GM23248 (cell line): ENCODE results near the gene TAF1B. TPM values are rescaled to one million over a fixed set of nuclear protein-coding genes. Genes with fewer than 3 reads are reported as not detected.

Source experiments
- DNase-seq: peaks from one replicate; pipeline ENCODE4 v3.0.0-alpha.2; 2015
- H2AFZ ChIP-seq: fragments of 200-600 bp; sonication (generic); 2 replicates; pipeline ENCODE4 v1.6.1; 2016; ENCODE audit warnings: antibody characterized with exemption
- H3F3A ChIP-seq: fragments of 200-600 bp; sonication (generic); 2 replicates; pipeline ENCODE4 v1.6.1; 2016; ENCODE audit warnings: mild to moderate bottlenecking, antibody characterized with exemption, mixed run types; ENCODE audit not compliant: insufficient read depth
- H3K27ac ChIP-seq: fragments of 200-600 bp; sonication (generic); 2 replicates; pipeline ENCODE4 v1.5.1; 2016; ENCODE audit warnings: mild to moderate bottlenecking
- H3K27me3 ChIP-seq: fragments of 200-600 bp; sonication (generic); replicated peaks from 2 replicates; pipeline ENCODE4 v1.6.1; 2016; ENCODE audit warnings: mild to moderate bottlenecking; ENCODE audit not compliant: insufficient read depth
- H3K36me3 ChIP-seq: fragments of 200-600 bp; sonication (generic); 2 replicates; pipeline ENCODE4 v1.6.1; 2016; ENCODE audit warnings: low read depth, mild to moderate bottlenecking
- H3K4me1 ChIP-seq: fragments of 200-600 bp; sonication (generic); 2 replicates; pipeline ENCODE4 v1.6.1; 2016; ENCODE audit warnings: mild to moderate bottlenecking; ENCODE audit not compliant: insufficient read depth
- H3K4me2 ChIP-seq: fragments of 200-600 bp; sonication (generic); one replicate; pipeline ENCODE4 v1.6.1; 2016; ENCODE audit warnings: mild to moderate bottlenecking; ENCODE audit not compliant: unreplicated experiment
- H3K4me3 ChIP-seq: fragments of 200-600 bp; sonication (generic); 2 replicates; pipeline ENCODE4 v1.5.1; 2016; ENCODE audit warnings: mild to moderate bottlenecking
- H3K79me2 ChIP-seq: fragments of 200-600 bp; sonication (generic); 2 replicates; pipeline ENCODE4 v1.6.1; 2016; ENCODE audit warnings: mild to moderate bottlenecking; ENCODE audit not compliant: insufficient read depth
- H3K9ac ChIP-seq: fragments of 200-600 bp; sonication (generic); 2 replicates; pipeline ENCODE4 v1.6.1; 2016; ENCODE audit warnings: mild to moderate bottlenecking
- H3K9me2 ChIP-seq: fragments of 200-600 bp; sonication (generic); 2 replicates; pipeline ENCODE4 v1.6.1; 2016; ENCODE audit warnings: mixed run types, mild to moderate bottlenecking, moderate library complexity; ENCODE audit not compliant: insufficient read depth
- H3K9me3 ChIP-seq: fragments of 200-600 bp; sonication (generic); one replicate; pipeline ENCODE4 v1.6.1; 2017; ENCODE audit warnings: low read depth
- H4K20me1 ChIP-seq: fragments of 200-600 bp; sonication (generic); 2 replicates; pipeline ENCODE4 v1.6.0; 2016; ENCODE audit not compliant: insufficient read depth
- EZH2 ChIP-seq: fragments of 200-600 bp; sonication (generic); IDR thresholded peaks from 2 replicates; pipeline ENCODE4 v1.6.1; 2018; ENCODE audit warnings: antibody characterized with exemption, mild to moderate bottlenecking; ENCODE audit not compliant: insufficient read depth, poor library complexity, severe bottlenecking
- EZH2phosphoT487 ChIP-seq: fragments of 200-600 bp; sonication (generic); IDR thresholded peaks from 2 replicates; pipeline ENCODE4 v1.6.1; 2018; ENCODE audit warnings: antibody characterized with exemption, moderate library complexity, mild to moderate bottlenecking, low read depth; ENCODE audit not compliant: insufficient read depth
- WGBS, 2 experiments: methylation state at CpG; one replicate each; pipeline ENCODE4 v1.1.6; 2015 to 2017; ENCODE audit warnings: low lambda C conversion rate in 2 of 2, low coverage in 1 of 2; ENCODE audit errors: missing lambda C conversion rate in 2 of 2; 5-methylcytosine and 5-hydroxymethylcytosine counted together
- in situ Hi-C: fragments of 300-500 bp; cut with MboI; formaldehyde crosslinking; loops from 2 replicates; pipeline ENCODE4 v1.15.0; 2020
- polyA plus RNA-seq: library from polyadenylated mRNA; unstranded; fragments of >200 nt; fragmentation: Nextera tagmentation; extraction: Ambion mirVana; gene quantifications from 2 replicates; pipeline ENCODE4 v1.2.1, GENCODE V29; 2016
- total RNA-seq: library from RNA; depleted of rRNA; stranded (reverse); fragments of >200 nt; shearing (Covaris generic); gene quantifications from 2 replicates; pipeline ENCODE4 v1.2.3, GENCODE V29; 2014

The TAF1B gene
- total and polyA plus RNA-seq, 2 experiments from 2014 or later = 16.6 to 27.0 TPM

GRCh38 chr2:9945596-9945995 lies 102.3 kb downstream of the TAF1B start:
- Histone ChIP-seq H3K9ac (no peak overlapping the region), H3F3A (peaks cover 10% of the 10 kb centered on the region; the same call in 1 of the 2 replicates), H3K4me3 (no peak overlapping the region), H3K9me2 (no peaks in the 10 kb centered on the region), H3K9me3 (no peaks in the 10 kb centered on the region), H3K27ac (no peak overlapping the region), H3K4me2 (no peak overlapping the region), H3K4me1 (peaks cover 17% of the 10 kb centered on the region), H3K27me3 (no peaks in the 10 kb centered on the region), H4K20me1 (no peaks in the 10 kb centered on the region), H3K36me3 (no peaks in the 10 kb centered on the region), H3K79me2 (no peaks in the 10 kb centered on the region), H2AFZ (no peak overlapping the region)
- in situ Hi-C loops = no loop called here
- 47 to 49% methylated on average over 7 of the region's 7 CpGs for WGBS, 2 experiments
- TF ChIP-seq EZH2 = no peak
- no peak for TF ChIP-seq EZH2phosphoT487
- no peak for DNase-seq

- Histone ChIP-seq H3K27me3 (no peaks in the 10 kb centered on the region), H3F3A (0 out of 2 replicates have a peak, but pooled peaks cover 5% of the 10 kb centered on the region), H3K9ac (no peak overlapping the region), H3K9me3 (no peaks in the 10 kb centered on the region), H3K9me2 (no peaks in the 10 kb centered on the region), H3K4me3 (no peak overlapping the region), H4K20me1 (no peaks in the 10 kb centered on the region), H3K4me1 (peaks cover 12% of the 10 kb centered on the region), H3K27ac (no peak overlapping the region), H3K79me2 (no peaks in the 10 kb centered on the region), H3K4me2 (no peak overlapping the region), H3K36me3 (no peaks in the 10 kb centered on the region), H2AFZ (no peak overlapping the region)
- no peak for TF ChIP-seq EZH2phosphoT487
- 97% methylated on average over 7 of the region's 7 CpGs for WGBS, 2 experiments
- DNase-seq = no peak
- in situ Hi-C loops = no loop called here
These were observed 102.8 kb downstream of the TAF1B start for GRCh38 chr2:9946076-9946475.

- no peaks in the 10 kb centered on the region for H3K27me3 ChIP-seq
- no peak overlapping the region for H2AFZ ChIP-seq
- no peak for DNase-seq
- peaks cover 5% of the 10 kb centered on the region for H3K4me1 ChIP-seq
- in situ Hi-C loops = no loop called here
- H3K36me3 ChIP-seq = no peaks in the 10 kb centered on the region
- H3K9me3 ChIP-seq = no peaks in the 10 kb centered on the region
- H3K27ac ChIP-seq = no peak overlapping the region
- H3K4me2 ChIP-seq = no peak overlapping the region
- H3K4me3 ChIP-seq = no peak overlapping the region
- no peaks in the 10 kb centered on the region for H3K79me2 ChIP-seq
- WGBS, 2 experiments = 68 to 69% methylated on average over 5 of the region's 5 CpGs
- no peak overlapping the region for H3K9ac ChIP-seq
- H4K20me1 ChIP-seq = no peaks in the 10 kb centered on the region
- H3K9me2 ChIP-seq = no peaks in the 10 kb centered on the region
- H3F3A ChIP-seq = no peaks in the 10 kb centered on the region
- TF ChIP-seq EZH2phosphoT487 = no peak
- no peak for TF ChIP-seq EZH2
These were observed 103.5 kb downstream of the TAF1B start for GRCh38 chr2:9946818-9947217.

GRCh38 chr2:9948721-9949120 lies 105.4 kb downstream of the TAF1B start:
- 78 to 96% methylated on average over 5 to 6 of the region's 6 CpGs for WGBS, 2 experiments
- no peaks in the 10 kb centered on the region for H3K9me3 ChIP-seq
- no peak overlapping the region for H3K9ac ChIP-seq
- peaks cover 5% of the 10 kb centered on the region for H3K4me1 ChIP-seq
- H3K4me2 ChIP-seq = no peak overlapping the region
- H3K4me3 ChIP-seq = no peak overlapping the region
- no peaks in the 10 kb centered on the region for H3K9me2 ChIP-seq
- no peaks in the 10 kb centered on the region for H3K27me3 ChIP-seq
- no peak for DNase-seq
- in situ Hi-C loops = no loop called here
- no peaks in the 10 kb centered on the region for H3K79me2 ChIP-seq
- H4K20me1 ChIP-seq = no peaks in the 10 kb centered on the region
- H2AFZ ChIP-seq = no peak overlapping the region
- no peaks in the 10 kb centered on the region for H3F3A ChIP-seq
- no peak overlapping the region for H3K27ac ChIP-seq
- no peak for TF ChIP-seq EZH2phosphoT487
- no peak for TF ChIP-seq EZH2
- no peaks in the 10 kb centered on the region for H3K36me3 ChIP-seq
